DMS 273 (cell line): ENCODE results near the gene ADSS1.

Experiments
- DNase-seq: peaks from one replicate; lab custom pipeline; 2025; ENCODE audit not compliant: unreplicated experiment; lab: John Stamatoyannopoulos, UW

ADSS1 gene

DNA sequence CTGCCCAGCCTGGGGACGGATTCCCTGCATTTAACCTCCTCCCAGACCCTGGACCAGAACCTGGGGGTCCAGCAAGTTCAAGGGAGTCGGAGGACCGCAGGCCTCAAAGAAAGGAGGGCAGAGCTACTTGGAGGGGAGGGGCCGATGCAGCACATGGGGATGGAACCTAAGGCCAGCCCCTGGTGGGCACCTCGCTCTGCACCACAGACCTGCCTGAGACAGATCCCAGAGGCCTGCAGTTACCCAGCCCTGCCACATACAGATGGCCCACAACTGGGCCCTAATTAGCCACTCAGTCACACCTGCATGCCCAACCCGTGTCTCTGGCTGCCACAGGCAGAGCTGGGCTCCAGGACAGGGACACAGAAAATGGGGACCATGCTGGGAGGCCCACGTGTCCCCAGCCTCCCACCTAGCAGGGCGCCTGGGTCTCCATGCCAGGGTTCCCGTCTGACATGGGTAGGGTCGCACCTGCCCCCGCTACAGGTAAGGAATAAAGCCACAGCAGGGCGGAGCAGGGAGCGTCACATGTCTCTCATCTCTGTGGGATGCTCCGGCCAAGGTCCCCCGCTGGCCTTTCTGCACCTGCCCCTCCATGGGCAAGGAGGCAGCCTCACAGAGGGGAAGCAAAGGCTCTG is 54.8 kb downstream of the ADSS1 start:
- DNase-seq: no peak

DNA sequence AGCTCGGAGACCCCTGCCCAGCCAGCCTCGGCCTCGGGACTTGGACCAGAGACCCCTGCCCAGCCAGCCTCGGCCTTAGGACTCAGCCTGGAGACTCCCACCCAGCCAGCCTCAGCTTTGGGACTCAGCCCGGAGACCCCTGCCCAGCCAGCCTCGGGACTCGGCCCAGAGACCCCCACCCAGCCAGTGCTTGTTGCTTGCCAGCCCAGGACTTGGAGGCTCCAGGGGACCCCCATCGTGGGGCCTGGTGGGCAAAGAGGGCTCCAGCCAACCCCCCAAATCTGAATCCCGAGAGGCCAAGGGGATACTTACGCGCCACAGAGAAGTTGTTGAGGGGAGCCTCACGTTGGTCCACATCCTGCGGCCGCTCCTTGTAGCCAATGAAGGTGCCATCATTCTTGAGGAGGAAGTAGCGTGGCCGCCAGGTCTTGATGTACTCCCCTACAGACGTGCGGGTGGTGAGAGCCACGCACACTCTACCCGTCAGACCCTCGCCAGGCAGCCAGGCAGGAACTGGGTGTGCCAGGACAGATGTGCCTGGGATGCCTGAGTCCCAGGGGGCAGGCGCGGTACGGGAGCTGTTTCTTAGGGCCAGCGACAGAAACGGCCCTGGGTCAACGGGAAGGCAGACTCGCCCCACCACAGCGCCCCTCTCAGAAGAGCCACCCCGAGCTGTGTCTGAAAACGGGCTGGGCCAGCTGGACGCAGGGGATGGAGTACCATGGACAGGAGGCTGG is 55.9 kb downstream of the ADSS1 start:
- no peak for DNase-seq

DNA sequence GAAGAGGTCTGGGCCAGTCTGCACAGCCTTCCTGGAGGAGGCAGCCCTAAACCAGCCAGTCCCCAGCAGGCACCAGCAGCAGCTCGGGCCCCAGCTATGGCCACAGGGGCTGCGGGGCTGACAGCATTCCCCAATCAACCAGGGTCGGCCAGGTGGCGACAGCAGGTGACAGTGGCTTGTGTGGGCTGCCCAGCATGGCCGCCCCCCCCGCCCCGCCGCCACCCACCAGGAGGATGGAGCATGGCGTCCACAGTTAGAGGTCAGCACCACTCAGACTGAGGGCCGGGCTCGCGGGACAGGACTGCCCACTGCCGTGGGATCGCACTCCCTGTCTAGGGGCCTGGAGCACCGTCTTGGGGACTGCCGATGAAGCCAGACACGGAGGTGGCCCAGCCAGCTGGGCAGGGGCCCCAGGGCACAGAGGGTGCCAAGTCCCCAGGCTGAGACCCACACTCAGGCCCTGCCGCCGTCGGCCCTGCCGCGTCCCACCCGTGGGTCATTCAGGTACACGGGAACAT is 56.5 kb downstream of the ADSS1 start:
- no peak for DNase-seq

DNA sequence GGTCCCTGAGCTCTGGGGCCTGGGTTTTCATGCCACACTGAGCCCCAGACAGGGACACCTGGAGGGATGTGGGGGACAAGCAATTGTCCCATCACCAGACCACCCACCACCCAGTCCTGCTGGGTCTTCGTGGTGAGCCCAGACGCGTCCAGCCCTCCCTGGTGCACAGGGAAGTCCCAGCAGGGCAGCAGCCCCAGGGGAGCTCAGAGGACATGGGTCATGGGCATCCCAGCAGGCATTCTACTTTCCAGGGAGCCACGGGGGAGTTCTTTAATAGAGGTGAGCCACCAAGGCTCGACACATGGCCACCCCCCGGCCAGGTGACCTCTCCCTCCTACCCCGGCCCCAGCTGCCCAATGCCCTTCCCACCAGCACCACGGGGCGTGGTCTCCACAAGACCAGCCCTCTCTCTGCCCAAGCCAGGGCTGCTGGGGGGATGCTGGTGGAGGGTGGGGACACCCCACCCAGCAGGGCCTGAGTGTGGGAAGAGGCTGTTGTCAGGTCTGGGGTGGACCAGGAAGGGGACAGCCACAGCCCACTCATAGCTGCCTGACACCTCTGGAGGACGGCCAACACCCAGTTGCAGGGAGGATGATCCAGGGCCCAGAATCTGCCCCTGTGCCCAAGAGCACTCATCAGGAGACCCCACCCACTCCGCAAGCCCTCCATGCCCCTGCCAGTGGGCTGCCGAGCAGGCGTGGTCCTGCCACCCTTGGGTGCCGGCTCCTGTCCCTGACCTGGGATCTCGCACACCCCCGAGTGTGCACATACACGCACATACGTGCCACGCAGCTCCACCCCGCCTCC is 57.4 kb downstream of the ADSS1 start:
- DNase-seq: no peak

DNA sequence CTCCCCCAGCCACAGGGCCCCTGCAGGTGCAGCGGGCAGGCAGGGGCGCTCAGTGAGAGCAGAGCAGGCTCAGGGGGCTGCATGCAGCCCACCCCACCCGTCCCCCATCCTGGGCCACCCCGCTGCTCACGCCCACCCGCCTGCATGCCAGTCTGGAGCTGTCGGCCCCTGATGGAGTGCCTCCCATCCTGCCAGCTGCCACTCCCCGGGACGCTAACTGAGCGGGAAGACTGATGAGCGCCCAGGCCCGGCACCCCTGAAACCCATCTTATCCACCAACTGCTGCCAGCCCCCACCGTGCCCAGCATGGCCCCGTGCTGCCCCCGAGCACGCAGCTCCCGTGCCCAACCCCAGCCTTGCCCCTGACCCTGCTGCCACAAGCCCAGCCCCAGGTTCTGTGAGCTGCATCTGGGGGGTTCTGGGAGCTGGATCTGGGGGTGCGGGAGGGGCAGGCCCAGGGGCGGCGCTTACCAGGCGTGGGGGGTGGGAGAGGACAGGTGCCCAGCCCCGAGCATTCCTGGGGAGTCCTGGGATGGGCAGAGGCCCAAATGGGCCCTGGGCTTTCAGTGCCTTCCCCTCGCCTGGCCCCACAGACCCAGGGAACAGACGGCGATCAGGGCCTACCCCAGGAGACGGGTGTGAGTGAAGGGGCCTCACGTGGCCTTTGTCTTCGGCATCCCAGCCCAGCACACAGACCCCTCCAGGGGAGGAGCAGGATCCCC is 58.2 kb downstream of the ADSS1 start:
- no peak for DNase-seq

DNA sequence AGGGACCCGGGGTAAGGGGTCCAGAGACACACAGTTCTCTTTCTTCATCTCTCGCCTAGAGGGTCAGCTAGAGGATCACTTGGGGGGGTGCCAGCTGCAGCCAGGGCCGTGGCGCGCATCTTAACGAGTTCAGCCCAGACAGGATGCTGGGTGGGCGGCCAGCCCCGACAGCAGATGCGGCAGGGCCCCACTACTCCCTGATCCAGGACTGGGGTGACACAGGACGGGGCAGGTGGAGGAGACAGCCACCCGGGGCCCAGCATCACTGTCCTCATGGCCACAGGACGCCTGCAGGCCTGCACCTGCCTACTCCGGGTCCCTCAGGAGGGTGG is 58.7 kb downstream of the ADSS1 start:
- no peak for DNase-seq

DNA sequence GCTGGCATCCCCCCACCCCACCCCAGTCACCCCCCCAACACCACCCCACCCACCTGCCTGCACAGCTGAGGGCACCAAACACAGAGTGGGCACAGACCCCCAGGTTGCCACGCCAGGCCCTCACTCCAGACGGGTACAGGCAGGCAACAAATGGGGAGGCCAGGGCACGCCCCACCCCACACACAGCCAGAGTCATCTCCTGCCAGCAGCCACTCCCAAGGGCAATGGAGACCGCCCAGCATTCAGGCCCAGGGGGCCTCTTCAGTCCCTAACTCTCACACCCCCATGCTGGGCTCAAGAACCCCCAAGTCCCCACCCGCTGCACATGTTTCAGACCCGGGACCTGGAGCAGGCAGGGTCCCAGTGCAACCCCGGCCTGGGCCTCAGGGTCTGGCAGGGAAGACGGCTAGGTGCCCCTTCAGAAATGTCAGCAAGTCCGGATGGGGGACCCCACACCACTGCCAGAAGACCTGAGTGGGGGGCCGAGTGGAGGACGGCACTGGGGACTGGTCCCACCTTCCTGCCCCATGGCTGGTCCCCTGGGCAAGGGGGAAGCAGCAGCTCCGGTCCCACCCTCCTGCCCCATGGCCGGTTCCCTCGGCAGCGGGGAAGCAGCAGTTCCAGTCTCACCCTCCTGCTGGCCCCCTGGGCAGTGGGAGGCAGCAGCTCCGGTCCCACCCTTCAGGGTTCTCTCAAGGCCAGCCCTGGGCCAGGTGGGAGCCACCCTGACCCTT is 59.6 kb downstream of the ADSS1 start:
- DNase-seq: no peak

DNA sequence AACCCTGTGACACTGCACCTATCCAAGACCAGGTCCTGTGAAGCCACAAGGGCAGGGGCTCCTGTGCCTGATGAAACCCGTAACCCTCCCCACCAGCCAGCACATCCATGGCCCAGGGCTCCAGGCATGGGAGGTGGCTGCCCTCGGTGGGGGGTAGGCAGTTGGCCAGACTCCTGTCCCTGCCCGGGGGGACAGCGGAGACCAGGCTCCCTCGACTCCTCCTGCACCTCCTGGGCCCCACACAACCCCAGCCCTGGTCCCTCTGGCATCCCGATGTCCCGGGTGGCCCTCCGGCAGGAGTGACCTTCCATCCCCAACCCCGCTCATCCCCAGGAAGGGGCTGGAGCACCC is 60.2 kb downstream of the ADSS1 start:
- no peak for DNase-seq

DNA sequence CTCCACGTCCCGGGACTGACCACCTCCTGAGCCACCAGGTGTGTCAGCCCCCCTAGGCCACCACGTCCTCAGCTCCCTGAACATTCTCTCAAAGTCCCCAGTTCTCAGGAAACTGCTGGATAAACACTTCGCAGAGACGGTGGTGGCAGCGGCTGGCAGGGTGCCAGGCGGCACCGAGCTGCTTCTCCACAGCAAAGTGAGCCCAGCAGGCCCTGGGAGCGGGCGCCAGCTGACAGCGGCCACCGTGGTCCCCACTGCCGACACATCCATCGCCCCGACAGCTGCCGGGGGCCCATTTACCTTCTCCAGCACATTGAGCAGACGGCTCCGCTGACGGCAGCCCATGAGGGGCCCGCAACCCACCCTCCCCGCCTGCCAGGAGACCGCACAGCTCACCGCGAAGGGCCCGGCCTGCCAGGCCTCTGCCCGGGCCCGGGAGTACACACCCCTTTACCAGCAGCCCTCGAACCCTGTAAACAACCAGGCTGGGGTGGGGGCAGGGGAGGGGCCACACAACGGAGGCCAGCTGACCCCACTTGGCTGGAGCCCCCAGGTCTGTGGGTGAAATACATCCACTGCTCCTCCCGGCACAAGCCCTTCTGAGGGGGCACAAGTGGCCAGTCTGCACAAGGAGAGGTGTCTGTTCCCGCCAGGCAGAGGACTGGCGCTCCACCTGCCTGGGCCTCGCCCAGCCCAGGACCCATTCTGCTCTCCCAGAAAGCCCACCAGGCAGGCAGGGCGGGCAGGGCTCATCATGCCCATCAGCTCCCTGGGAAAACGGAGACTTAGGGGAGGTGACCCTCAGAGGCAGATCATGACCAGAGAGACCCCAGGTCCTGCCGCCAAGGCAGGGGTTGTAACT is 61.0 kb downstream of the ADSS1 start:
- DNase-seq: peak; percentile 72

DNA sequence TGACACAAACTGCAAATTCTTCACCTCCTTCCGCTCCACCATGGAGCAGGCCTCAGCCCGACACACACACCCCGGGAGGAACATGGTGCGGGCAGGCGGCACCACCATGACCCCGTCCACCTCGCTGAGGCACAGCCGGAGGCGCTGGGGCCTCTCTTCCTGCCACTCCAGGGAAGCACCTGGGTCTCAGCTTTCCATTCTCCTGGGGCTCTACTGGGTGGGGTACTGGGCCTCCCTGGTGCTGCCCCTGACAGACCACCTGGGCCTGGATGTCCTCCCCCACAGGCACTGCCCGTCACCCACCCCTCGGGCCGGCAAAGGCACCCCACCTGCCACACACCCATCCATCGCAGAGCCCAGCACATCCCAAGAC is 61.7 kb downstream of the ADSS1 start:
- no peak for DNase-seq

DNA sequence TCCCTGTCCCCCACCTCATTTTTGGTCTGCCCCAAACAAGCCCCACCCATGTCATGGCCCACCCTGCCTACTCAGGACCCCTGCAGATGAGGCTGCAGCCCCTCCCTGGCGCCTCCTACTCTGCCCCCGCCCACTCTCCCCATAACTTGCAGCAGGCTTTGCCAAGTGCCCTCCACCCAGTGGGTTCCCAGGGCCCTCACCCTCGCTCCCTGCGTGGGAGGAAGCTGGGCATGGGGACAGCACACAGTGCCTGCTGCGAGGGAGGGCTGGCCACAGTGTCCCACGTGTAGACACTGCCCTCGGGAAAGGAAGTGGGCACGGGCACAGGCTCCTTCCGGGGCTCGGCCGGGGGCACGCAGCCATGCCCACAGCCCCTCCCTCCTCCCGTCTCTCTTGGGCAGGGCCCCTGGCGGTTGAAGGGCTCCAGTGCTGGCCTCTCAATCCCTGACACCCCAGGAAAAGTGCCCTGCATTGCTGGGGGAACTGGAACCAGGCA is 62.1 kb downstream of the ADSS1 start:
- no peak for DNase-seq

DNA sequence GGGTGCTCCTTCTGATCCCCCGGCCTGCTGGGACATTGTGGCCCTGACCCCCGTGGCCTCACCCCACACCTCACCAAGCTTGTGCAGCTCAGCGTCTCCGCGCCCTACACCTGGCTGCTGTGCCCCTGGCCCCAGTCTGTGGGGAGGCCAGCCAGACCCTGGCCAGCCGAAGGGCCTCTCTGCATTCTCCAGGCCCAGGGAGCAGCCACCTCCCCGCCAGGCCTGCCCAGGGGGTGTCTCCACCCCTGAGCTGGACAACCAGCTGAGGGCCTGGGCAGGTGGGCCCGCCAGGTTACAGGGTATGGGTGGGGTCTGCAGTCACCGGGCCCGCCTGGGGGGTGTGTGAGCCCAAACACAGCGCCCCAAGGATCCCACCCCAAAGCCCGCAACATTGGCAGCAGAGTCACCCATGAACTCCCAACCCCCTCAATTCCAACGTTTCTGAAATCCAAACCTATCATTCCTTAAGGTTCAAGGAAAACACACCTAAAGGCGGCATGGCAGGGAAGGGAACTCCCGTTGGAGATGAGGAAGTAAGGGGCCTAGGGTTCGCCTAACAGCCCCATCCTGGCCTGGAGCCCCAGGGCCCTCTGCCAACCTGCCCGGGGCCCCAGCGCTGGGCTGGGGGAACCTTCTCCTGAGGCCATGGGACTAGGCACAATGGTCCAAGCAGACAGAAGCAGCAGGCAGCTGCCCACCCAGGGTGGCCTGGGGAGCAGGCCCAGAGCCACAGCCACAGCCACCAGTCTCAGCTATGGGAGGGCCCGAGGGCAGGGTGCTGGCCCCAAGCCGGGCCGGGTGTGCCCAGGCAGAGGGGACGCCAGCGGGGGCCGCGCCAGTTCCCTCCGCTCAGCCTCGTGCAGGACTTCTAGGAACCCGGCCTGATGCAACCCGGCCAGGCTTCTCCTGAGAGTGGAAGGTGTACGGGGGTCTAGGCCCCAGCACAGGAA is 63.0 kb downstream of the ADSS1 start:
- DNase-seq: no peak

DNA sequence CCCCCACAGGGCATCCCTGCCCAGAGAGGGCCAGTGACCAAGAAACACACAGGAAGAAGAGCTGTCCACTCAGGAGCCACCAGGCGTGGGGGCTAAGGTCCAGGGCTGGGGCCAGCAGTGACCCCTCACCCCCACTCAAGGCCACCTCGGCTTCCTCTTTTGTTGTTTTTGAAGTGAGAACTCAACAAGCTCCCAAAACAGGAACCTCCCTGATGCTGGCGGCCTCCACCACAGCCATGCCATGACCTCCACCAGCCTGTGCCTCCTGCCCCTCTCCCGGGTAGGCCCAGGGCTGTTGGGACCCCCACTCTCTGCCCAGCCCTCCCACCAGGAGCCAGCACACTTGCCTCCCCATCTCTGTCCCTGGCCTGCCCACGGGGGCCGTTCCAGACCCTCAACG is 63.7 kb downstream of the ADSS1 start:
- DNase-seq: no peak

DNA sequence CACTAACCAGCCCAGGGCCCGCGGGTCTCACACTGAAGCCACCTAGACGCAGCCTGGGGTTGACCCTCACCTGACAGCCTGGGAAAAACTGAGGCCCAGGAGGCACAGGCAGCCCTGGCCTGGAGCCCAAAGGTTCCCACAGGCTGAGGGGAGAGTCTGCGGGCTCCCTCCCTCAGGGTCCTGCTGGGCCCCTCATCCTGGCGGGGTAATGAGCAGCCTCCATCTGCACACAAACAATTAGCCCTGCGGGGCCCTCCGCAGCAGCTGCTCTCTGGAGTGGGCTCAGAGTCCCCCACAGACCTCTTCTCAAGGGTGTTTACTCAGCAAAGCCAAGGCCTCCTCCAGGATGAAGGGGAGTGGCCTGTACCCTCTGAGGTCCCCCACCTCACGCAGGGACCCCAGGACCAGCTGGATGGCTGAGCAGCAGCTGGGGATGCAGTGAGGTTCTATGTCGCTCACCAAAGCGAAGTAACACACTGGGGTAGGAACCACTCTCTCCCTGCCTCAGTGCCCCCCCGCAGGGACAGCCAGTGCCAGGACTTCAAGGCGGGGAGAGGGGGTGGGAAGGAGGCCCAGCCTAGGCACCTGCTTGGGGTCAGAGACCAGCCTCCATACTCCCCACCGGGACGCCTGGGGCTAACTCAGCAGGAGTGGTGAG is 64.3 kb downstream of the ADSS1 start:
- DNase-seq: peak; percentile 96

DNA sequence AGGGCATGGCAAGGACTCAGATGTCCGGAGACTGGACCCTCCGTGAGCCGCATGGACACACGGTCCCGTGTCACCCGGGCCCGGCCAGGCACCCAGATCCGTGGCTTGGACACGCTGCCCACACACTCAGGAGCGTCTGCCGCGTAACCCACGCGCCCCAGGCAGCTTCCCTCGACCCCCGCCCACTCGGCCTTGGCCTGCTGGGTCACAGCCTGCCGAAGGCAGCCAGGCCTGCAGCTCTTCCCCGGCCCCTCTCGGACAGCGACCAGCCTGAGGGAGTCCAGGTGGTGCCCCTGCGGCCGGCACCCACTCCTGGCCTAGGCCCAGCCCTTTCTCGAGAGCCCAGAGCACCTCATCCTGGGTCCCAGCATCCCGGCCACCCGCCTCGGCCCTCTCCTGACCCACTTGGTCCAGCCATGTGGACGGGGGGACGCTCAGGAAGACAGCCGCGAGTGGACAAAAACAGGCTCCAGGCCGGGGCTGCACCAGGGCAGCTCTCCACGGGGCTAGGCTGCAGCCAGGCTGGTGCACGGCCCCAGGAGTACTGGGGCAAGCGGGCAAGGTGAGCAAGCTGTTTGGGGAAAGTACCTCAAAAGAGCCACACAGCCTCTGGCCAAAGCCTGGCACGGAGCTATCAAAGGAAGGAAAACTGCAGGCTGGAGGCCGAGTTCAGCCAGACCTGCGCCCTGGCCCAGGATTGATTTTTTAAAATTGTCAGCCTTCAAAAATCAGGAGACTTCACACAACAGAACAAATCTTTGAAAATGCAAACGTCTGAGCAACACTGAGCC is 65.0 kb downstream of the ADSS1 start:
- DNase-seq: no peak

DNA sequence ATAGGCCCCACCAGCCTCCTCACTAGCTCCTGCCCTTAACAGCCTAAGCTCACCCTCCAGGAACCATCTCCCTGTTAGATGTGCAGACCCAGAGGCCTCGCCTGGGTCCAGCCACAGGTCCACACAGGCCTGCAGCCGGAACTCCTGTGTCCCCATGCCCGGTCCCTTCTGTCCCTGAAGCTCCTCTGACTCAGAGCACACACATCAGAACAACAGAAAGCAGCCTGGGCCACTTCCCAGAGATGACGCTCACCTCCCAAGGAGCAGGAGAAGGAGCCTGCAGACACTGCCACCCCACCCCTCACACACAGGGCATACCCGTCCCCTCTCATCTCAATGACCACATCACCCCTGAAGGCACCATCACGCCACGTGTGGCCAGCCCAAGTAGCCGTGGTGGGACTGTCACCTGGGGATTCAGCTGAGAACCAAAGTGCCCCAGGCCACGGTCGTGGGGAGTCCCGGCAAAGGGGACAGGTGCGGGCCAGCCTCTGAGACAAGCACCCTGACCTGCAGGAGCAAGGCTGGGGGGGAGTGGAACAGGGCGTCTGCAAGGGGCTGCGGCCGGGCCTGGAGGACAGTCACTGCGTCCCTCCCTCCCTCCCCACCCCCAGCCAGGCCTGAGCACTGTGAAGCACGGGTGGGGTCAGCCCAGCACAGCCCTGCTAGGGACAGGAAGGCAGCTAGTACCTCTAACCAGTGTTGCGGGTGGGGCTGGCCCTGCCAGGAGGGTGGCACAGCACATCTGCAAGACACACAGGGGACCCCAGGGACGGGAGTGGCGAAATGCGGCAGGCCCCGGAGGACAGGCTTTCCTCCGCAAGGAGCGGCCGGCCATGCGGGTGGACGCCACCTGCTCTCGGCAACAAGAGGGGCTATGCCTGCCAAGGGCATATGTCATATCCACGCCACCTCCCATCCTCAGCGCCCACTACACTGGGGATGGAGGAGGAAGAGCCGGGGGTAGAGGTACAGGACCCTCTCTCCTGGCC is 66.0 kb downstream of the ADSS1 start:
- DNase-seq: no peak
